GM12878 (cell line): ENCODE data around the gene TFB1M. TPM values are rescaled to one million over a fixed set of nuclear protein-coding genes. Genes with fewer than 3 reads are reported as not detected.

Source experiments
- CBX5 ChIP-seq: sonication (generic); IDR thresholded peaks from 2 replicates; pipeline ENCODE4 v1.6.1; 2016; ENCODE audit warnings: low read depth, moderate library complexity, mild to moderate bottlenecking, inconsistent platforms
- CHD4 ChIP-seq: fragments of 200-600 bp; sonication (generic); IDR thresholded peaks from 2 replicates; pipeline ENCODE4 v1.6.1; 2016; ENCODE audit warnings: mild to moderate bottlenecking
- KLF5 ChIP-seq: fragments of 450-650 bp; IDR thresholded peaks from 2 replicates; pipeline ENCODE4 v1.6.1; 2014; ENCODE audit warnings: mild to moderate bottlenecking; ENCODE audit not compliant: partially characterized antibody
- MEF2B ChIP-seq: fragments of 450-650 bp; IDR thresholded peaks from 2 replicates; pipeline ENCODE4 v1.6.1; 2018; ENCODE audit warnings: mild to moderate bottlenecking, moderate library complexity; ENCODE audit not compliant: partially characterized antibody, poor library complexity, severe bottlenecking
- NR2F1 ChIP-seq: fragments of 450-650 bp; conservative IDR thresholded peaks from 2 replicates; pipeline ENCODE4 v1.6.1; 2017; ENCODE audit warnings: mild to moderate bottlenecking
- NRF1 ChIP-seq: conservative IDR thresholded peaks from 2 replicates; pipeline ENCODE4 v1.6.1; 2011; ENCODE audit warnings: mild to moderate bottlenecking, low read depth, low read length, improper control_type of control experiment
- POLR2AphosphoS2 ChIP-seq: IDR thresholded peaks from 2 replicates; pipeline ENCODE4 v1.6.1; 2011; ENCODE audit warnings: low read depth, mild to moderate bottlenecking, low read length, improper control_type of control experiment, moderate library complexity
- SP1 ChIP-seq: IDR thresholded peaks from one replicate; pipeline ENCODE4 v1.6.1; 2011; ENCODE audit warnings: low read depth, low read length
- ZNF384 ChIP-seq: IDR thresholded peaks from 2 replicates; pipeline ENCODE4 v1.6.1; 2012; ENCODE audit warnings: low read depth, mild to moderate bottlenecking, low read length, improper control_type of control experiment, borderline replicate concordance
- polyA plus RNA-seq, 11 experiments: library from polyadenylated mRNA; depleted of rRNA in 4 of 11; unstranded in 6 of 11; stranded (reverse) in 5 of 11; fragments of >200 nt; fragmentation: Nextera tagmentation in 4 of 11; fragmentation: Illumina TruSeq in 1 of 11; extraction: Ambion mirVana in 4 of 11; extraction: Trizol in 1 of 11; gene quantifications; 1 replicate in 1 of 11; 2 replicates in 10 of 11; pipeline versions ENCODE4 v1.2.1 to v1.2.3, GENCODE V29; 2011 to 2016; ENCODE audit warnings: inconsistent platforms in 2 of 11, missing spikeins in 2 of 11, low read depth in 1 of 11
- total RNA-seq, 4 experiments: library from RNA; depleted of rRNA in 3 of 4; stranded (reverse); fragments of >200 nt in 3 of 4; fragmentation: Illumina TruSeq in 1 of 4; extraction: Trizol in 1 of 4; gene quantifications; 2 replicates each; pipeline versions ENCODE4 v1.2.1 to v1.2.3, GENCODE V29; 2013 to 2021
- TF ChIP-seq, protein P1 (sequence below): fragments of 150-350 bp; IDR thresholded peaks from 2 replicates; pipeline ENCODE4 v1.6.1; 2016; ENCODE audit warnings: low read depth, low read length
- TF ChIP-seq, protein P2 (sequence below): IDR thresholded peaks from 2 replicates; pipeline ENCODE4 v1.6.1; 2012; ENCODE audit warnings: improper control_type of control experiment, low read depth, low read length; ENCODE audit not compliant: insufficient replicate concordance

TFB1M gene
- total and polyA plus RNA-seq, 10 of the 15 experiments (the other 5 are each of a cell fraction or from before 2014, with no cell fraction given) = 29.9 to 117 (median 41.3) TPM

DNA sequence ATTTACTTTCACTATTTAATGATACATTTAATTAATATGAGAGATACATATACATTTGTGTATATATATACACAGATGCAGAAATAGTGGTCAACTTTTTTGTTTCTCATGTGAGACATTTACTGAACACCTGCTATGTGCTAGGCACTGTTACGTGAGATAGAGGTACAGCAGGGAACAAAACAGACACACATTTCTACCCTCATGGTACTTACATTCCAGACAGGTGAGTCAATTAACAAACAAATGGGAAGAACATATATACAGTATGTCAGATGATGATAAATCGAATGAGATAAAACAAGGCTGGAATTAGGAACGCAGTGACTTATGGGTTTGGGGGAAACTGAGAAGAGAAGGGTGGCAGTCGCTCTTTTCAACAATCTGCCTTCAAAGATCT is 5.1 kb downstream of the TFB1M start (continued):
- TF ChIP-seq NRF1 (no peak), CBX5 (no peak), CHD4 (no peak), SP1 (no peak), NR2F1 (no peak), POLR2AphosphoS2 (no peak), ZNF384 (no peak), MEF2B (no peak), KLF5 (no peak)
- TF ChIP-seq, protein P1, sequence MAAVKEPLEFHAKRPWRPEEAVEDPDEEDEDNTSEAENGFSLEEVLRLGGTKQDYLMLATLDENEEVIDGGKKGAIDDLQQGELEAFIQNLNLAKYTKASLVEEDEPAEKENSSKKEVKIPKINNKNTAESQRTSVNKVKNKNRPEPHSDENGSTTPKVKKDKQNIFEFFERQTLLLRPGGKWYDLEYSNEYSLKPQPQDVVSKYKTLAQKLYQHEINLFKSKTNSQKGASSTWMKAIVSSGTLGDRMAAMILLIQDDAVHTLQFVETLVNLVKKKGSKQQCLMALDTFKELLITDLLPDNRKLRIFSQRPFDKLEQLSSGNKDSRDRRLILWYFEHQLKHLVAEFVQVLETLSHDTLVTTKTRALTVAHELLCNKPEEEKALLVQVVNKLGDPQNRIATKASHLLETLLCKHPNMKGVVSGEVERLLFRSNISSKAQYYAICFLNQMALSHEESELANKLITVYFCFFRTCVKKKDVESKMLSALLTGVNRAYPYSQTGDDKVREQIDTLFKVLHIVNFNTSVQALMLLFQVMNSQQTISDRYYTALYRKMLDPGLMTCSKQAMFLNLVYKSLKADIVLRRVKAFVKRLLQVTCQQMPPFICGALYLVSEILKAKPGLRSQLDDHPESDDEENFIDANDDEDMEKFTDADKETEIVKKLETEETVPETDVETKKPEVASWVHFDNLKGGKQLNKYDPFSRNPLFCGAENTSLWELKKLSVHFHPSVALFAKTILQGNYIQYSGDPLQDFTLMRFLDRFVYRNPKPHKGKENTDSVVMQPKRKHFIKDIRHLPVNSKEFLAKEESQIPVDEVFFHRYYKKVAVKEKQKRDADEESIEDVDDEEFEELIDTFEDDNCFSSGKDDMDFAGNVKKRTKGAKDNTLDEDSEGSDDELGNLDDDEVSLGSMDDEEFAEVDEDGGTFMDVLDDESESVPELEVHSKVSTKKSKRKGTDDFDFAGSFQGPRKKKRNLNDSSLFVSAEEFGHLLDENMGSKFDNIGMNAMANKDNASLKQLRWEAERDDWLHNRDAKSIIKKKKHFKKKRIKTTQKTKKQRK = no peak
- TF ChIP-seq, protein P2, sequence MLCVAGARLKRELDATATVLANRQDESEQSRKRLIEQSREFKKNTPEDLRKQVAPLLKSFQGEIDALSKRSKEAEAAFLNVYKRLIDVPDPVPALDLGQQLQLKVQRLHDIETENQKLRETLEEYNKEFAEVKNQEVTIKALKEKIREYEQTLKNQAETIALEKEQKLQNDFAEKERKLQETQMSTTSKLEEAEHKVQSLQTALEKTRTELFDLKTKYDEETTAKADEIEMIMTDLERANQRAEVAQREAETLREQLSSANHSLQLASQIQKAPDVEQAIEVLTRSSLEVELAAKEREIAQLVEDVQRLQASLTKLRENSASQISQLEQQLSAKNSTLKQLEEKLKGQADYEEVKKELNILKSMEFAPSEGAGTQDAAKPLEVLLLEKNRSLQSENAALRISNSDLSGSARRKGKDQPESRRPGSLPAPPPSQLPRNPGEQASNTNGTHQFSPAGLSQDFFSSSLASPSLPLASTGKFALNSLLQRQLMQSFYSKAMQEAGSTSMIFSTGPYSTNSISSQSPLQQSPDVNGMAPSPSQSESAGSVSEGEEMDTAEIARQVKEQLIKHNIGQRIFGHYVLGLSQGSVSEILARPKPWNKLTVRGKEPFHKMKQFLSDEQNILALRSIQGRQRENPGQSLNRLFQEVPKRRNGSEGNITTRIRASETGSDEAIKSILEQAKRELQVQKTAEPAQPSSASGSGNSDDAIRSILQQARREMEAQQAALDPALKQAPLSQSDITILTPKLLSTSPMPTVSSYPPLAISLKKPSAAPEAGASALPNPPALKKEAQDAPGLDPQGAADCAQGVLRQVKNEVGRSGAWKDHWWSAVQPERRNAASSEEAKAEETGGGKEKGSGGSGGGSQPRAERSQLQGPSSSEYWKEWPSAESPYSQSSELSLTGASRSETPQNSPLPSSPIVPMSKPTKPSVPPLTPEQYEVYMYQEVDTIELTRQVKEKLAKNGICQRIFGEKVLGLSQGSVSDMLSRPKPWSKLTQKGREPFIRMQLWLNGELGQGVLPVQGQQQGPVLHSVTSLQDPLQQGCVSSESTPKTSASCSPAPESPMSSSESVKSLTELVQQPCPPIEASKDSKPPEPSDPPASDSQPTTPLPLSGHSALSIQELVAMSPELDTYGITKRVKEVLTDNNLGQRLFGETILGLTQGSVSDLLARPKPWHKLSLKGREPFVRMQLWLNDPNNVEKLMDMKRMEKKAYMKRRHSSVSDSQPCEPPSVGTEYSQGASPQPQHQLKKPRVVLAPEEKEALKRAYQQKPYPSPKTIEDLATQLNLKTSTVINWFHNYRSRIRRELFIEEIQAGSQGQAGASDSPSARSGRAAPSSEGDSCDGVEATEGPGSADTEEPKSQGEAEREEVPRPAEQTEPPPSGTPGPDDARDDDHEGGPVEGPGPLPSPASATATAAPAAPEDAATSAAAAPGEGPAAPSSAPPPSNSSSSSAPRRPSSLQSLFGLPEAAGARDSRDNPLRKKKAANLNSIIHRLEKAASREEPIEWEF = no peak
